22Rv1 (cell line): ENCODE results near the gene TRPM3.

ENCODE experiments used
- H3K27ac ChIP-seq: fragments of 450-650 bp; 2 replicates; pipeline ENCODE4 v1.5.1; 2017
- CTCF ChIP-seq: fragments of 450-650 bp; IDR thresholded peaks from 2 replicates; pipeline ENCODE4 v1.5.1; 2017; ENCODE audit warnings: mild to moderate bottlenecking
- ZFX ChIP-seq: fragments of 450-650 bp; IDR thresholded peaks from 2 replicates; pipeline ENCODE4 v1.6.1; 2017; ENCODE audit warnings: antibody characterized with exemption, borderline replicate concordance

Gene TRPM3

GRCh38 chr9:70682298-70682697 is 439.1 kb downstream of the TRPM3 start:
- no peak overlapping the region for H3K27ac ChIP-seq
- TF ChIP-seq CTCF = no peak
- no peak for TF ChIP-seq ZFX

- TF ChIP-seq CTCF (no peak), ZFX (no peak)
- no peak overlapping the region for H3K27ac ChIP-seq
Measured at GRCh38 chr9:70679845-70680244, 441.6 kb downstream of the TRPM3 start.

DNA sequence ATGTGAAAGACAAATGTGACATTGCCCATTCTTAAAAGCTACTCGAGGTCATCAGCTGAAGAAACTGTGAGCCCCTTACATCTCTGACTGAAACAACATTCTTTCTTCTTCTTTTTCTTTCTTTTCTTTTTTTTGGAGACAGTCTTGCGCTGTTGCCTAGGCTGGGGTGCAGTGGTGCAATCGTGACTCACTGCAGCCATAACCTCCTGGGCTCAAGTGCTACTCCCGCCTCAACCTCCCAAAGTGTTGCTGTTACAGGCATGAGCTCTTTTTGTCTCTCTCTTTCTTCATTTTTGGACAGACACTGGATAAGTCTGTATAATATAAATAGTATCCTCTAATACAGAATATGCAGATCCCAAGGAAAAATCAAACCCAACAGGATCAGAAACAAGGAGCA is 443.3 kb downstream of the TRPM3 start:
- TF ChIP-seq ZFX (no peak), CTCF (no peak)
- H3K27ac ChIP-seq = no peak overlapping the region

- TF ChIP-seq CTCF = no peak
- no peak for TF ChIP-seq ZFX
- H3K27ac ChIP-seq = no peak overlapping the region
Measured at GRCh38 chr9:70677055-70677735, 444.2 kb downstream of the TRPM3 start.

- TF ChIP-seq CTCF (no peak), ZFX (no peak)
- H3K27ac ChIP-seq = no peak overlapping the region
Measured at GRCh38 chr9:70675868-70676370, 445.5 kb downstream of the TRPM3 start.

GRCh38 chr9:70673844-70674243 is 447.6 kb downstream of the TRPM3 start:
- no peak overlapping the region for H3K27ac ChIP-seq
- TF ChIP-seq CTCF (no peak), ZFX (no peak)

GRCh38 chr9:70672161-70672649 is 449.2 kb downstream of the TRPM3 start:
- TF ChIP-seq ZFX (no peak), CTCF (no peak)
- no peak overlapping the region for H3K27ac ChIP-seq
